Measurements from ENCODE around the gene SPRYD3.

Gene SPRYD3

DNA sequence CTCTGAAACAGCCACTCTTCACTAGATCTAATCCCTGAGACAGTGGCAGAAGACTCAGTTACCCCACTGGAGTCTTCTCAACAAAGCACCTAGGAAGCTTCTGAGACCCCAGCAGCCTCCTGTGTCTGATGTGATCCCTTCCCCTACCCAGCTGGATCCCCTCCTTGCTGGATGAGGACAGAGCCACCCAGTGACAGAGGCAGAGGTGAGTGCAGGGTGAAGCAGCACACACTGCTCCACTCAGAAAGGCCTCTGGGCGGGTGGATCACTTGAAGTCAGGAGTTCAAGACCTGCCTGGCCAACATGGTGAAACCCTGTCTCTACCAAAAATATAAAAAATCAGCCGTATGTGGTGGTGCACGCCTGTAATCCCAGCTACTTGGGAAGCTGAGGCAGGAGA is 2.7 kb downstream of the SPRYD3 start:
- Histone ChIP-seq H3K9ac (ENCODE audit: low read length) (no peak overlapping the region), H3K27me3 (ENCODE audit: low read length) (no peaks in the 10 kb centered on the region), H3K9me3 (ENCODE audit: insufficient read depth, low read length) (no peaks in the 10 kb centered on the region), H3K4me3 (ENCODE audit: insufficient read depth, low read length, poor library complexity, severe bottlenecking) (no peak overlapping the region), H3F3A (ENCODE audit: insufficient read depth) (no peaks in the 10 kb centered on the region), H3K9me2 (replicated peaks; ENCODE audit: insufficient read depth, low read length) (no peaks in the 10 kb centered on the region), H3K36me3 (ENCODE audit: low read length) (no peaks in the 10 kb centered on the region), H3K79me2 (ENCODE audit: insufficient read depth, low read length) (peaks cover 7% of the 10 kb centered on the region), H3K4me2 (ENCODE audit: low read depth, low read length, poor library complexity, severe bottlenecking) (no peak overlapping the region), H4K20me1 (ENCODE audit: low read depth, low read length) (no peaks in the 10 kb centered on the region), H2AFZ (ENCODE audit: low read depth, low read length, severe bottlenecking) (no peak overlapping the region), H3K27ac (ENCODE audit: low read depth, low read length) (no peak overlapping the region)
- no peak for TF ChIP-seq EZH2phosphoT487 (conservative IDR thresholded peaks at IDR 0.05; ENCODE audit: low read length)

DNA sequence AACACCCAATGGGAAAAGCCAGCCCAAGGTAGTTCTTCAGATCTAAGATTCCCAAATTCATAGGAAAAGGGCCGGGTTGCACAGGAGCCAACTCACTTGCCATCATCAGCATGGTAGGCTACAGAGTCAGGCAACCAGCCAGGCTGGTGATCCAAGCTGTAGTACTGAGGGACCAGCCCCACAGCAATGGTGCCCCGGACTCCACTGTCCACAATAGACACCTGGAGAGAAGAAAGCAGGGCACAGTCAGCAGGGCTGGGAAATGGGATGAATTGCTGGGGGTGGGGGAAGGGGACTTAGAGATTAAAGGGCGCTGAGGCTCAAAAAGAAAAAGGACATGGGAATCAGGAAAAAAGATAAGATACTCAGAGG is 4.2 kb downstream of the SPRYD3 start:
- TF ChIP-seq EZH2phosphoT487 (conservative IDR thresholded peaks at IDR 0.05; ENCODE audit: low read length), result no peak
- TF ChIP-seq, protein P1, sequence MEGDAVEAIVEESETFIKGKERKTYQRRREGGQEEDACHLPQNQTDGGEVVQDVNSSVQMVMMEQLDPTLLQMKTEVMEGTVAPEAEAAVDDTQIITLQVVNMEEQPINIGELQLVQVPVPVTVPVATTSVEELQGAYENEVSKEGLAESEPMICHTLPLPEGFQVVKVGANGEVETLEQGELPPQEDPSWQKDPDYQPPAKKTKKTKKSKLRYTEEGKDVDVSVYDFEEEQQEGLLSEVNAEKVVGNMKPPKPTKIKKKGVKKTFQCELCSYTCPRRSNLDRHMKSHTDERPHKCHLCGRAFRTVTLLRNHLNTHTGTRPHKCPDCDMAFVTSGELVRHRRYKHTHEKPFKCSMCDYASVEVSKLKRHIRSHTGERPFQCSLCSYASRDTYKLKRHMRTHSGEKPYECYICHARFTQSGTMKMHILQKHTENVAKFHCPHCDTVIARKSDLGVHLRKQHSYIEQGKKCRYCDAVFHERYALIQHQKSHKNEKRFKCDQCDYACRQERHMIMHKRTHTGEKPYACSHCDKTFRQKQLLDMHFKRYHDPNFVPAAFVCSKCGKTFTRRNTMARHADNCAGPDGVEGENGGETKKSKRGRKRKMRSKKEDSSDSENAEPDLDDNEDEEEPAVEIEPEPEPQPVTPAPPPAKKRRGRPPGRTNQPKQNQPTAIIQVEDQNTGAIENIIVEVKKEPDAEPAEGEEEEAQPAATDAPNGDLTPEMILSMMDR (IDR thresholded peaks at IDR 0.05; ENCODE audit: insufficient read depth, low read length, poor library complexity, severe bottlenecking), result no peak
- H4K20me1 ChIP-seq (ENCODE audit: low read depth, low read length), result no peaks in the 10 kb centered on the region
- H2AFZ ChIP-seq (ENCODE audit: low read depth, low read length, severe bottlenecking), result no peak overlapping the region
- no peaks in the 10 kb centered on the region for H3K9me3 ChIP-seq (ENCODE audit: insufficient read depth, low read length)
- no peaks in the 10 kb centered on the region for H3K9me2 ChIP-seq (replicated peaks; ENCODE audit: insufficient read depth, low read length)
- no peaks in the 10 kb centered on the region for H3F3A ChIP-seq (ENCODE audit: insufficient read depth)
- H3K27ac ChIP-seq (ENCODE audit: low read depth, low read length), result no peak overlapping the region
- H3K4me3 ChIP-seq (ENCODE audit: insufficient read depth, low read length, poor library complexity, severe bottlenecking), result no peak overlapping the region
- H3K79me2 ChIP-seq (ENCODE audit: insufficient read depth, low read length), result peaks cover 7% of the 10 kb centered on the region
- no peak overlapping the region for H3K9ac ChIP-seq (ENCODE audit: low read length)
- H3K4me2 ChIP-seq (ENCODE audit: low read depth, low read length, poor library complexity, severe bottlenecking), result no peak overlapping the region
- H3K36me3 ChIP-seq (ENCODE audit: low read length), result no peaks in the 10 kb centered on the region
- H3K27me3 ChIP-seq (ENCODE audit: low read length), result no peaks in the 10 kb centered on the region

DNA sequence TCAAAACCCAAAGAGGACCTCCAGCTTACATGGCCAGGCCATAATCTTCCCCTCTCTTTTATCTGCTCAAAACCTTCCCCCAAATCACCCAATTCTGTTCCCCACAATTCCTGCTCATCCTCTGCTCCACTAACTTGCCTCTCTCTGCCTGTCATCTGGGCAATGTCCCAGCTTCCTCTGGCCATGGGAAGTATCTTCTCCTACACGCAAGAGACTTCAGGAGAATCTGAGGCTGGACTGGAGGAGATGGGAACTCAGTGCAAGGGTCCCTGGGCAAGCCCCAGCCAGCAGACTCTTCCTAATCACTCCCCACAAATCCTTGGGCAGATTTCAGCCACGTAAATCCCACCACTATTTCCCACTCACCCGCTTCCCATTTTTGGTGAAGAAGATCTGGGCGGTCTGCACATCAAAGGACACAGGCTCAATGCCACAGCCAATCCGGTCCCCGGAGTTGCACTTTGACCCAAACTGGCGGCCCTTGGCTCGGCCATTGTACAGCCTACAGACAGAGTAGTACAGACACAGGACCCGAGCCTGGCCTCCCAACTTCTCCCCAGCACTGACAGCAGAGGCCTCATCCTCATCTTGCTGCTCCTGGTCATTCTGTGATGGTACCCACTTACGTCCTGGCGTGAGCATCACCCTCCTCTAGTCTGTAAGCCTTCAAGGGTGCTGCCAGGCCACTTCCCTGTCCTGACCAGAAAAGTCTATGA is 4.7 kb downstream of the SPRYD3 start:
- H3K27ac ChIP-seq (ENCODE audit: low read depth, low read length), result no peak overlapping the region
- no peaks in the 10 kb centered on the region for H3K9me2 ChIP-seq (replicated peaks; ENCODE audit: insufficient read depth, low read length)
- H3F3A ChIP-seq (ENCODE audit: insufficient read depth), result no peaks in the 10 kb centered on the region
- H3K27me3 ChIP-seq (ENCODE audit: low read length), result no peaks in the 10 kb centered on the region
- H3K79me2 ChIP-seq (ENCODE audit: insufficient read depth, low read length), result peaks cover 7% of the 10 kb centered on the region
- no peak overlapping the region for H3K4me2 ChIP-seq (ENCODE audit: low read depth, low read length, poor library complexity, severe bottlenecking)
- H3K4me3 ChIP-seq (ENCODE audit: insufficient read depth, low read length, poor library complexity, severe bottlenecking), result no peak overlapping the region
- H2AFZ ChIP-seq (ENCODE audit: low read depth, low read length, severe bottlenecking), result no peak overlapping the region
- H3K36me3 ChIP-seq (ENCODE audit: low read length), result no peaks in the 10 kb centered on the region
- no peak overlapping the region for H3K9ac ChIP-seq (ENCODE audit: low read length)
- no peaks in the 10 kb centered on the region for H3K9me3 ChIP-seq (ENCODE audit: insufficient read depth, low read length)
- no peaks in the 10 kb centered on the region for H4K20me1 ChIP-seq (ENCODE audit: low read depth, low read length)
- TF ChIP-seq EZH2phosphoT487 (conservative IDR thresholded peaks at IDR 0.05; ENCODE audit: low read length), result no peak
- TF ChIP-seq, protein P1 (IDR thresholded peaks at IDR 0.05; ENCODE audit: insufficient read depth, low read length, poor library complexity, severe bottlenecking), result no peak

DNA sequence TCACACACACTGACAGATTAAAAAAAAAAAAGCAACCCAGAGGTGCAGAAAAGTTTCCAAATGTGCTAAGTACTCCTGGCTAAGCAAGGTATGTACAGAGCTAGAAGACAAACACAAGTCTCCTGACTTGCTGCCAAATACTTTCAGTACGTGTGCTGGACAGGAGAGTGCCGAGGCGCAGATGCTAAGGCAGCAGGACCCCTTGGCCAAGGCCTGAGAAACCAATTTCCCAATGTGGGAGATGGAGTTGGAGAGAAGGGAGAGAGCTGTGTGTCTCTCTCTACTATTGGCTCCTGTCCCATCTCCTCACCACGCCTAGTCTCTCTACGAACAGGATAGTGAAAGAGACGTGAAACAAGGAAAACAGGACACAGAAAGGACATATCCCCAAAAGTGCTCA is 5.3 kb downstream of the SPRYD3 start:
- no peak overlapping the region for H3K9ac ChIP-seq (ENCODE audit: low read length)
- H2AFZ ChIP-seq (ENCODE audit: low read depth, low read length, severe bottlenecking), result no peak overlapping the region
- no peak overlapping the region for H3K4me3 ChIP-seq (ENCODE audit: insufficient read depth, low read length, poor library complexity, severe bottlenecking)
- H3K9me2 ChIP-seq (replicated peaks; ENCODE audit: insufficient read depth, low read length), result no peaks in the 10 kb centered on the region
- no peaks in the 10 kb centered on the region for H3F3A ChIP-seq (ENCODE audit: insufficient read depth)
- no peak for TF ChIP-seq EZH2phosphoT487 (conservative IDR thresholded peaks at IDR 0.05; ENCODE audit: low read length)
- TF ChIP-seq, protein P1 (IDR thresholded peaks at IDR 0.05; ENCODE audit: insufficient read depth, low read length, poor library complexity, severe bottlenecking), result no peak
- H3K9me3 ChIP-seq (ENCODE audit: insufficient read depth, low read length), result no peaks in the 10 kb centered on the region
- no peaks in the 10 kb centered on the region for H3K27me3 ChIP-seq (ENCODE audit: low read length)
- peaks cover 6% of the 10 kb centered on the region for H3K79me2 ChIP-seq (ENCODE audit: insufficient read depth, low read length)
- no peaks in the 10 kb centered on the region for H3K36me3 ChIP-seq (ENCODE audit: low read length)
- no peak overlapping the region for H3K4me2 ChIP-seq (ENCODE audit: low read depth, low read length, poor library complexity, severe bottlenecking)
- no peak overlapping the region for H3K27ac ChIP-seq (ENCODE audit: low read depth, low read length)
- H4K20me1 ChIP-seq (ENCODE audit: low read depth, low read length), result no peaks in the 10 kb centered on the region
